ENCODE results near the gene GAL.

DNA sequence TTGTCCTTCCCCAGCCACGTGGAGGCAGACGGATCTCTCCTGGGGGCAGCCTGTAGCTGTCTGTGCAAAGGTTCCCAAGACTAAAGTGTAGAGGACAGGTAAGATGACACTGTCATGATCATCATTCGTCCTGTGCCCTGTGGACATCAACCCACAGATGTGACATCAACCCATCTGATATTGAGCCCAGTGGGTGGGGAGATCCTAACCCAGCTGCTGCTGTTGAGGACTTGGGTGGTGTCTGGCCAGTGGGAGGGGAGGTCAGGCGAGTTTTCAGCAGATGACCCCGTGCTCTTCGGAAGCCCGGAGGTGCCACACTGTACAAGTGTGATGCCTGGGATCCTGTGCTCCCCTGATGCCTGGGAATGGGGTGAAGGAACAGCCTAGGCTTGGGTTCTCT, 1.2 kb upstream of the GAL start:
- no peak for TF ChIP-seq POLR2A (IDR thresholded peaks at IDR 0.05; ENCODE audit: low read length)
- no peak for TF ChIP-seq GATA1 (IDR thresholded peaks at IDR 0.05; ENCODE audit: low read depth, low read length)
